HepG2 (cell line): ENCODE measurements around the gene CACNA1D. TPM values are rescaled to one million over a fixed set of nuclear protein-coding genes. Genes with fewer than 3 reads are reported as not detected.

Experiments used
- ATAC-seq: fragments of 200-7000 bp; cut with Tn5 transposase; 3 replicates; pipeline ENCODE4 v1.9.1; 2020; ENCODE audit warnings: mild to moderate bottlenecking, moderate library complexity
- BruUV-seq: library from RNA; stranded (reverse); fragments of 400-500 nt; replicated peaks from 2 replicates; lab custom pipeline; 2021; lab: Mats Ljungman, UMichigan
- CTCF ChIA-PET: fragments of 300-600 bp; formaldehyde crosslinking; extraction: SDS; loops from one replicate; lab custom pipeline; 2021; ENCODE audit warnings: low total read pairs, inconsistent platforms, low intra/inter-chr PET ratio; lab: Yijun Ruan, JAX
- POLR2A ChIA-PET: fragments of 350-600 bp; sonication (Branson Sonifier 250); formaldehyde crosslinking; loops from one replicate; lab custom pipeline; 2020; ENCODE audit warnings: antibody characterized with exemption, inconsistent platforms; lab: Yijun Ruan, JAX
- DNase-seq: peaks from one replicate; pipeline ENCODE4 v3.0.0-alpha.2; 2015; ENCODE audit warnings: low spot score
- FAIRE-seq: peaks from 3 replicates; lab custom pipeline; 2011; peaks lifted over from hg19 to GRCh38; lab: Jason Lieb, UNC
- H2AFZ ChIP-seq: one replicate; pipeline ENCODE4 v1.6.1; 2011; ENCODE audit warnings: low read length, inconsistent platforms
- H3K27ac ChIP-seq: fragments of 300-600 bp; 3 replicates; pipeline ENCODE4 v1.8.0; 2011; ENCODE audit warnings: mixed run types, mild to moderate bottlenecking, mixed read lengths, low read length, inconsistent platforms; ENCODE audit not compliant: insufficient read depth; ENCODE audit errors: extremely low read length
- H3K27me3 ChIP-seq, 2 experiments: fragments of 200-600 bp in 1 of 2; 2 replicates in 1 of 2; 3 replicates in 1 of 2; pipeline versions ENCODE4 v1.6.0 to v1.8.0; 2011; ENCODE audit warnings: low read length in 2 of 2, mild to moderate bottlenecking in 2 of 2, moderate library complexity in 2 of 2, inconsistent platforms in 1 of 2; ENCODE audit not compliant: insufficient read depth in 2 of 2, control insufficient read depth in 1 of 2
- H3K36me3 ChIP-seq, 2 experiments: fragments of 200-600 bp in 1 of 2; replicated peaks in 1 of 2; 2 replicates in 1 of 2; 3 replicates in 1 of 2; pipeline versions ENCODE4 v1.5.1 to v1.8.0; 2011; ENCODE audit warnings: low read length in 2 of 2, inconsistent platforms in 1 of 2; ENCODE audit not compliant: insufficient read depth in 2 of 2, control insufficient read depth in 1 of 2
- H3K4me1 ChIP-seq: 2 replicates; pipeline ENCODE4 v1.5.1; 2012; ENCODE audit warnings: low read length, inconsistent platforms; ENCODE audit not compliant: insufficient read depth
- H3K4me2 ChIP-seq: 2 replicates; pipeline ENCODE4 v1.6.0; 2011; ENCODE audit warnings: low read depth, low read length, inconsistent platforms
- H3K4me3 ChIP-seq, 3 experiments: fragments of 200-600 bp in 1 of 3; sonication (generic), shearing (Covaris generic) in 1 of 3; replicated peaks in 1 of 3; 2 replicates each; pipeline ENCODE4 v1.5.1; 2011 to 2016; ENCODE audit warnings: low read length in 3 of 3, inconsistent platforms in 2 of 3, low read depth in 2 of 3, mild to moderate bottlenecking in 2 of 3, control low read depth in 1 of 3, mixed read lengths in 1 of 3; ENCODE audit not compliant: insufficient read depth in 1 of 3
- H3K79me2 ChIP-seq: one replicate; pipeline ENCODE4 v1.6.1; 2011; ENCODE audit warnings: low read length, inconsistent platforms; ENCODE audit not compliant: insufficient read depth
- H3K9ac ChIP-seq: 2 replicates; pipeline ENCODE4 v1.6.0; 2011; ENCODE audit warnings: mild to moderate bottlenecking, low read depth, low read length, inconsistent platforms; ENCODE audit not compliant: insufficient read depth
- H3K9me3 ChIP-seq: 2 replicates; pipeline ENCODE4 v1.5.1; 2012; ENCODE audit warnings: mild to moderate bottlenecking, low read length
- H4K20me1 ChIP-seq: 2 replicates; pipeline ENCODE4 v1.6.0; 2011; ENCODE audit warnings: inconsistent platforms, mild to moderate bottlenecking, low read length, moderate library complexity; ENCODE audit not compliant: insufficient read depth
- CTCF ChIP-seq: sonication (generic); formaldehyde crosslinking; IDR thresholded peaks from 2 replicates; pipeline ENCODE4 v1.5.0; 2020; ENCODE audit warnings: mild to moderate bottlenecking, missing genetic modification reagents, moderate library complexity
- MAFF ChIP-seq: IDR thresholded peaks from 2 replicates; pipeline ENCODE4 v1.6.1; 2011; ENCODE audit warnings: low read depth, low read length, improper control_type of control experiment
- MAFK ChIP-seq, 2 experiments: IDR thresholded peaks in 1 of 2; conservative IDR thresholded peaks in 1 of 2; 2 replicates each; pipeline ENCODE4 v1.6.1; 2011; ENCODE audit warnings: improper control_type of control experiment in 2 of 2, low read length in 2 of 2
- STAG1 ChIP-seq: sonication (generic); formaldehyde crosslinking; IDR thresholded peaks from 2 replicates; pipeline ENCODE4 v1.4.0; 2020; ENCODE audit warnings: missing genetic modification reagents
- ZNF280B ChIP-seq: sonication (generic); formaldehyde crosslinking; IDR thresholded peaks from 2 replicates; pipeline ENCODE4 v1.5.0; 2020; ENCODE audit warnings: missing genetic modification reagents, mild to moderate bottlenecking, borderline replicate concordance
- ZNF589 ChIP-seq: sonication (generic); formaldehyde crosslinking; conservative IDR thresholded peaks from 2 replicates; pipeline ENCODE4 v1.8.0; 2022; ENCODE audit warnings: mild to moderate bottlenecking, moderate library complexity, missing genetic modification reagents
- WGBS: methylation state at CpG from one replicate; pipeline ENCODE4 v1.1.6; 2017; ENCODE audit warnings: low lambda C conversion rate; 5-methylcytosine and 5-hydroxymethylcytosine counted together
- in situ Hi-C: cut with HindIII; loops from 2 replicates; pipeline ENCODE4 v1.10.0; 2017; ENCODE audit warnings: low pct_unique_long_range_greater_than_20kb; ENCODE audit not compliant: extremely low pct_ligation_motif_present
- intact Hi-C: fragments of 100-400 bp; cut with micrococcal nuclease; formaldehyde crosslinking; loops from one replicate; pipeline ENCODE4 v1.10.0; 2022; ENCODE audit not compliant: unreplicated experiment
- polyA plus RNA-seq, 8 experiments: library from polyadenylated mRNA; depleted of rRNA in 3 of 8; stranded (reverse) in 7 of 8; unstranded in 1 of 8; fragments of >200 nt; fragmentation: Illumina TruSeq in 4 of 8; extraction: Trizol in 4 of 8; gene quantifications; 2 replicates each; pipeline versions ENCODE4 v1.2.1 to v1.2.3, GENCODE V29; 2011 to 2016; ENCODE audit warnings: low read depth in 4 of 8, missing spikeins in 1 of 8, mixed read lengths in 1 of 8; ENCODE audit not compliant: insufficient read depth in 1 of 8
- total RNA-seq, 5 experiments: library from RNA; depleted of rRNA; stranded (reverse); fragments of >200 nt; fragmentation: Illumina TruSeq; extraction: Trizol; gene quantifications; 2 replicates each; pipeline ENCODE4 v1.2.3, GENCODE V29; 2016; ENCODE audit warnings: low read depth in 1 of 5

Gene CACNA1D
- total and polyA plus RNA-seq, 2 of the 13 experiments (the other 11 are each of a cell fraction or from before 2014, with no cell fraction given) = 0.26 to 0.38 TPM

- Histone ChIP-seq H3K27ac (no peak overlapping the region), H3K9ac (no peak overlapping the region), H2AFZ (no peak overlapping the region), H3K79me2 (no peaks in the 10 kb centered on the region)
- intact Hi-C loops = no loop called here
- 79% methylated on average over 11 of the region's 12 CpGs for WGBS
- FAIRE-seq = no peak
- POLR2A ChIA-PET = no interaction called here
- peak; percentile 86 to 95 for TF ChIP-seq MAFK (conservative IDR thresholded peaks at IDR 0.05 in 1 of 2, IDR thresholded peaks at IDR 0.05 in 1 of 2; ENCODE audit: low read length in 2 of 2)
- peak; percentile 90 for TF ChIP-seq MAFF
- no peak for TF ChIP-seq ZNF280B (CRISPR knock-in tag)
- TF ChIP-seq, all 625 proteins: peak for 2
- in situ Hi-C loops = no loop called here
- no peaks in the 10 kb centered on the region for H3K36me3 ChIP-seq
- H3K27me3 ChIP-seq = no peaks in the 10 kb centered on the region
- CTCF ChIA-PET = no interaction called here
- no peaks in the 10 kb centered on the region for H3K4me1 ChIP-seq
- no peak overlapping the region for H3K4me2 ChIP-seq
- H4K20me1 ChIP-seq = no peaks in the 10 kb centered on the region
- BruUV-seq = no TSS peak
- ATAC-seq (no peak), DNase-seq (no peak)
- H3K9me3 ChIP-seq = no peaks in the 10 kb centered on the region
- no peak overlapping the region for H3K4me3 ChIP-seq
These were observed 171.4 kb downstream of the CACNA1D start for GRCh38 chr3:53665608-53666425.

- 47% methylated on average over 2 of the region's 2 CpGs for WGBS
- CTCF ChIA-PET = interaction anchor here (1.3 kb wide), 1 partner anchor 41 kb away, joined by 3 read pairs; no protein-coding TSS in a partner anchor
These were observed 174.5 kb downstream of the CACNA1D start for GRCh38 chr3:53668872-53669271.

More at GRCh38 chr3:53668872-53669271, 174.5 kb downstream of the CACNA1D start:
- H4K20me1 ChIP-seq = no peaks in the 10 kb centered on the region
- POLR2A ChIA-PET = no interaction called here
- intact Hi-C loops (no loop called here), in situ Hi-C loops (no loop called here)
- no peak overlapping the region for H2AFZ ChIP-seq
- BruUV-seq = no TSS peak
- no peaks in the 10 kb centered on the region for H3K4me1 ChIP-seq
- no peak overlapping the region for H3K9ac ChIP-seq
- no peaks in the 10 kb centered on the region for H3K9me3 ChIP-seq
- TF ChIP-seq STAG1 (CRISPR knock-in tag) (peak; percentile 42), CTCF (CRISPR knock-in tag) (peak; percentile 49), ZNF589 (CRISPR knock-in tag) (no peak)
- DNase-seq (no peak), ATAC-seq (no peak), FAIRE-seq (no peak)
- H3K4me2 ChIP-seq = no peak overlapping the region
- no peak overlapping the region for H3K27ac ChIP-seq
- no peaks in the 10 kb centered on the region for H3K79me2 ChIP-seq
- no peaks in the 10 kb centered on the region for H3K27me3 ChIP-seq
- H3K4me3 ChIP-seq = no peak overlapping the region
- no peaks in the 10 kb centered on the region for H3K36me3 ChIP-seq
